Endometrial microvascular endothelial cells (primary cell): ENCODE data around the gene MTSS2. TPM values are rescaled to one million over a fixed set of nuclear protein-coding genes. Genes with fewer than 3 reads are reported as not detected.

Source experiments
- in situ Hi-C: cut with HindIII; loops from 2 replicates; pipeline ENCODE4 v1.10.0; 2017; ENCODE audit warnings: low sequenced_read_pairs, low pct_unique_long_range_greater_than_20kb; ENCODE audit errors: inconsistent ontology term
- total RNA-seq: library from RNA; depleted of rRNA; stranded (reverse); fragments of >200 nt; gene quantifications from one replicate; pipeline ENCODE4 v1.2.3, GENCODE V29; 2015; ENCODE audit errors: inconsistent ontology term

MTSS2 gene
- total RNA-seq, 1 donor from 2014 or later, result 19.6 TPM

- in situ Hi-C loops, result no loop called here
Observed at GRCh38 chr16:70701998-70702397, 16.1 kb upstream of the MTSS2 start.

GRCh38 chr16:70701596-70701995 lies 15.7 kb upstream of the MTSS2 start:
- in situ Hi-C loops, result no loop called here

- in situ Hi-C loops, result no loop called here
Observed at GRCh38 chr16:70701036-70701435, 15.2 kb upstream of the MTSS2 start.

- in situ Hi-C loops, result no loop called here
Observed at GRCh38 chr16:70700101-70701020, 14.5 kb upstream of the MTSS2 start.

GRCh38 chr16:70699696-70700095 lies 13.8 kb upstream of the MTSS2 start:
- in situ Hi-C loops, result no loop called here

- in situ Hi-C loops, result no loop called here
Observed at GRCh38 chr16:70698901-70699300, 13.0 kb upstream of the MTSS2 start.

- in situ Hi-C loops, result no loop called here
Observed at GRCh38 chr16:70697594-70698170, 11.8 kb upstream of the MTSS2 start.

GRCh38 chr16:70696952-70697593 lies 11.2 kb upstream of the MTSS2 start:
- in situ Hi-C loops, result no loop called here

GRCh38 chr16:70696355-70696754 lies 10.5 kb upstream of the MTSS2 start:
- in situ Hi-C loops, result no loop called here

- in situ Hi-C loops, result no loop called here
Observed at GRCh38 chr16:70695331-70696070, 9.6 kb upstream of the MTSS2 start.

GRCh38 chr16:70694868-70695218 lies 9.0 kb upstream of the MTSS2 start:
- in situ Hi-C loops, result no loop called here

GRCh38 chr16:70694088-70694867 lies 8.4 kb upstream of the MTSS2 start:
- in situ Hi-C loops, result no loop called here

- in situ Hi-C loops, result no loop called here
Observed at GRCh38 chr16:70692873-70693671, 7.2 kb upstream of the MTSS2 start.

- in situ Hi-C loops, result no loop called here
Observed at GRCh38 chr16:70692130-70692872, 6.4 kb upstream of the MTSS2 start.

- in situ Hi-C loops, result no loop called here
Observed at GRCh38 chr16:70691223-70692129, 5.6 kb upstream of the MTSS2 start.
